Subcutaneous adipose tissue (tissue), 4 donors: ENCODE results near the gene TMEM51. TPM values are rescaled to one million over a fixed set of nuclear protein-coding genes. Genes with fewer than 3 reads are reported as not detected.

Source experiments
- CTCF ChIP-seq: fragments of 450-650 bp; IDR thresholded peaks from one replicate; pipeline ENCODE4 v1.5.1; 2016; ENCODE audit warnings: low read depth, mild to moderate bottlenecking, control low read depth, antibody characterized with exemption, moderate library complexity
- total RNA-seq, 4 donors: library from RNA; depleted of rRNA; stranded (reverse); fragments of >200 nt; gene quantifications; one replicate each; pipeline ENCODE4 v1.1.0, GENCODE V29; 2016

TMEM51 gene
- total RNA-seq, 4 donors from 2014 or later = 0.94 to 8.5 (median 1.1) TPM

GRCh38 chr1:15219280-15220023, 65.9 kb downstream of the TMEM51 start:
- TF ChIP-seq CTCF = no peak

- no peak for TF ChIP-seq CTCF
These were observed 66.5 kb downstream of the TMEM51 start for GRCh38 chr1:15220024-15220392.

- no peak for TF ChIP-seq CTCF
These were observed 67.4 kb downstream of the TMEM51 start for GRCh38 chr1:15220825-15221431.

- no peak for TF ChIP-seq CTCF
These were observed 69.2 kb downstream of the TMEM51 start for GRCh38 chr1:15222653-15223303.

GRCh38 chr1:15224259-15224869, 70.8 kb downstream of the TMEM51 start:
- no peak for TF ChIP-seq CTCF

GRCh38 chr1:15224974-15225373, 71.4 kb downstream of the TMEM51 start:
- no peak for TF ChIP-seq CTCF

GRCh38 chr1:15225461-15225860, 71.9 kb downstream of the TMEM51 start:
- no peak for TF ChIP-seq CTCF
